GM23338 (cell line): ENCODE measurements around the gene GARIN3.

Source experiments
- CTCF ChIP-seq, 2 experiments: fragments of 200-600 bp in 1 of 2; sonication (generic) in 1 of 2; conservative IDR thresholded peaks; 2 replicates each; pipeline versions ENCODE4 v1.5.1 to v1.6.1; 2016 to 2017; ENCODE audit warnings: antibody characterized with exemption in 2 of 2, low read depth in 2 of 2, mild to moderate bottlenecking in 2 of 2, moderate library complexity in 1 of 2
- EZH2 ChIP-seq: fragments of 200-600 bp; sonication (generic); IDR thresholded peaks from one replicate; pipeline ENCODE4 v1.8.0; 2017; ENCODE audit warnings: antibody characterized with exemption, mild to moderate bottlenecking, low read depth; ENCODE audit not compliant: unreplicated experiment
- EZH2phosphoT487 ChIP-seq: fragments of 200-600 bp; sonication (generic); IDR thresholded peaks from one replicate; pipeline ENCODE4 v1.8.1; 2018; ENCODE audit warnings: antibody characterized with exemption; ENCODE audit not compliant: unreplicated experiment
- POLR2AphosphoS5 ChIP-seq: IDR thresholded peaks from 2 replicates; pipeline ENCODE4 v1.6.1; 2016; ENCODE audit warnings: antibody characterized with exemption, low read depth
- REST ChIP-seq: IDR thresholded peaks from one replicate; pipeline ENCODE4 v1.6.1; 2018; ENCODE audit warnings: antibody characterized with exemption; ENCODE audit not compliant: unreplicated experiment
- ZNF114 ChIP-seq: fragments of 250-450 bp; sonication (Bioruptor Pico); IDR thresholded peaks from 2 replicates; pipeline ENCODE4 v1.5.0; 2020; ENCODE audit warnings: mild to moderate bottlenecking, moderate library complexity
- ZNF462 ChIP-seq: fragments of 250-450 bp; sonication (Bioruptor Pico); IDR thresholded peaks from 2 replicates; pipeline ENCODE4 v1.5.0; 2020; ENCODE audit warnings: mild to moderate bottlenecking, moderate library complexity

DNA sequence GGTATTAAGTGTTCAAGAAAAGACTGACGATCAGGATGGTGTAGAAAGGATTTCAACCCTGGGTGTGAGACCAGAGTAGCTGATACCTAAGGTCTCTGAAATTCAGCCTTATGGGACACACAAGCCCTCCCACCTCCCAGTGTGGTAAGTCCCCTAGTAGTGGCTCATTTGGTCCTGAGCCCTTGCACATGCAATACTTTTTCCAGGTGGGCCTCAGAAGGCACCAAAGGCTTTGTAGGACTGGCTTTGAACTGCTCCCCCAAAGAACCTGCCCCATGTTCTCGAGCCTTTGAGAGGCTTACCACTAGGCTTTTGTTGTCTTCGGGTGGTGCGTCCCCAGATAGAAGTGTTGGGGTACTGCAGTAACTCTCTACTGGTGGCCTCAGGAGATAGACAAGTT is 803 bp downstream of the GARIN3 start:
- TF ChIP-seq CTCF (conservative IDR thresholded peaks at IDR 0.05; ENCODE audit: low read depth in 2 of 2) (no peak), REST (no peak), ZNF462 (CRISPR knock-in tag) (no peak), EZH2 (no peak), EZH2phosphoT487 (no peak), POLR2AphosphoS5 (no peak), ZNF114 (CRISPR knock-in tag) (no peak)
